Liver (tissue), 9 donors: ENCODE measurements around the gene PARD3. TPM values are rescaled to one million over a fixed set of nuclear protein-coding genes. Genes with fewer than 3 reads are reported as not detected.

Source experiments
- DNase-seq: peaks from one replicate; pipeline ENCODE4 v3.0.0-alpha.2; 2017; ENCODE audit warnings: low spot score
- H3K27ac ChIP-seq, 2 donors: one replicate each; pipeline ENCODE4 v1.7.0; 2013; ENCODE audit warnings: inconsistent platforms in 2 of 2, low read length in 2 of 2, control low read depth in 1 of 2, low read depth in 1 of 2, mild to moderate bottlenecking in 1 of 2
- H3K27me3 ChIP-seq, 4 donors: one replicate each; pipeline versions ENCODE4 v1.6.1 to v1.7.0; 2013; ENCODE audit warnings: low read length in 3 of 4, inconsistent platforms in 1 of 4, mild to moderate bottlenecking in 1 of 4, moderate library complexity in 1 of 4; ENCODE audit not compliant: control insufficient read depth in 4 of 4, insufficient read depth in 4 of 4
- H3K36me3 ChIP-seq, 4 donors: one replicate each; pipeline versions ENCODE4 v1.6.1 to v1.7.0; 2013; ENCODE audit warnings: low read length in 3 of 4, mild to moderate bottlenecking in 3 of 4, low read depth in 1 of 4, moderate library complexity in 1 of 4; ENCODE audit not compliant: control insufficient read depth in 4 of 4, insufficient read depth in 3 of 4
- H3K4me1 ChIP-seq, 4 donors: one replicate each; pipeline versions ENCODE4 v1.6.1 to v1.7.0; 2013; ENCODE audit warnings: low read length in 3 of 4, mild to moderate bottlenecking in 3 of 4, moderate library complexity in 1 of 4; ENCODE audit not compliant: control insufficient read depth in 4 of 4, insufficient read depth in 4 of 4
- H3K4me3 ChIP-seq, 3 donors: one replicate each; pipeline versions ENCODE4 v1.6.1 to v1.7.0; 2013; ENCODE audit warnings: low read length in 3 of 3, control low read depth in 1 of 3, low read depth in 1 of 3, mild to moderate bottlenecking in 1 of 3
- H3K9ac ChIP-seq, 2 donors: one replicate each; pipeline ENCODE4 v1.7.0; 2013; ENCODE audit warnings: low read length in 2 of 2, mild to moderate bottlenecking in 2 of 2, moderate library complexity in 2 of 2, control low read depth in 1 of 2, low read depth in 1 of 2
- H3K9me3 ChIP-seq, 4 donors: one replicate each; pipeline versions ENCODE4 v1.6.1 to v1.7.0; 2013; ENCODE audit warnings: low read length in 3 of 4; ENCODE audit not compliant: control insufficient read depth in 4 of 4
- CTCF ChIP-seq: fragments of 150-350 bp; IDR thresholded peaks from 2 replicates; pipeline ENCODE4 v1.5.1; 2017; ENCODE audit warnings: improper control_type of control experiment, low read depth, low read length; ENCODE audit not compliant: missing input control
- FOXA1 ChIP-seq: IDR thresholded peaks from 2 replicates; pipeline ENCODE4 v1.6.1; 2016; ENCODE audit warnings: antibody characterized with exemption
- HNF4A ChIP-seq, 2 donors: conservative IDR thresholded peaks; 2 replicates each; pipeline ENCODE4 v1.6.1; 2016; ENCODE audit warnings: antibody characterized with exemption in 2 of 2, mild to moderate bottlenecking in 2 of 2
- HNF4G ChIP-seq: IDR thresholded peaks from 2 replicates; pipeline ENCODE4 v1.6.1; 2016; ENCODE audit warnings: antibody characterized with exemption
- NR2F2 ChIP-seq: IDR thresholded peaks from 2 replicates; pipeline ENCODE4 v1.6.1; 2016; ENCODE audit warnings: antibody characterized with exemption
- RAD21 ChIP-seq, 2 donors: IDR thresholded peaks; 2 replicates each; pipeline ENCODE4 v1.6.1; 2016; ENCODE audit warnings: antibody characterized with exemption in 2 of 2, mild to moderate bottlenecking in 2 of 2
- REST ChIP-seq: IDR thresholded peaks from 2 replicates; pipeline ENCODE4 v1.6.1; 2016; ENCODE audit warnings: antibody characterized with exemption, mild to moderate bottlenecking
- RXRA ChIP-seq, 2 donors: IDR thresholded peaks; 2 replicates each; pipeline ENCODE4 v1.6.1; 2017 to 2018; ENCODE audit warnings: antibody characterized with exemption in 2 of 2, mild to moderate bottlenecking in 1 of 2
- ZBTB33 ChIP-seq: IDR thresholded peaks from 2 replicates; pipeline ENCODE4 v1.6.1; 2016; ENCODE audit warnings: antibody characterized with exemption
- WGBS: extraction: QIAGEN DNeasy Blood & Tissue Kit; methylation state at CpG from one replicate; pipeline ENCODE4 v1.1.7; 2013; 5-methylcytosine and 5-hydroxymethylcytosine counted together
- polyA plus RNA-seq, 2 donors: library from polyadenylated mRNA; stranded (reverse) in 1 of 2; unstranded in 1 of 2; fragments of 200-250 nt in 1 of 2; fragments of >200 nt in 1 of 2; fragmentation: Nextera tagmentation in 1 of 2; extraction: Ambion mirVana in 1 of 2; gene quantifications; one replicate each; pipeline versions ENCODE4 v1.2.1 to v1.2.3, GENCODE V29; 2013 to 2015
- total RNA-seq, 2 donors: library from RNA; depleted of rRNA; stranded (reverse); fragments of >200 nt; gene quantifications; one replicate each; pipeline ENCODE4 v1.2.3, GENCODE V29; 2014
- donor health status: healthy.
- donor health status: healthy.
- donor health status: healthy.
- donor health status: healthy.
- donor health status: healthy.

The PARD3 gene
- total and polyA plus RNA-seq, 4 donors = 12.3 to 43.8 (median 13.5) TPM

- TF ChIP-seq CTCF (no peak), ZBTB33 (no peak)
Measured at GRCh38 chr10:34728361-34728760, 86.7 kb downstream of the PARD3 start (continued).

GRCh38 chr10:34727595-34728033 lies 87.5 kb downstream of the PARD3 start:
- WGBS = 51% methylated on average over 9 of the region's 9 CpGs
- DNase-seq = no peak

GRCh38 chr10:34726862-34727261 lies 88.2 kb downstream of the PARD3 start:
- Histone ChIP-seq H3K27me3 (no peaks in the 10 kb centered on the region), H3K36me3 (no peaks in the 10 kb centered on the region), H3K4me1 (peaks cover 4 to 34% (median 18%) of the 10 kb centered on the region in 4 donors), H3K9me3 (no peaks in the 10 kb centered on the region), H3K4me3 (no peak overlapping the region), H3K27ac (no peak overlapping the region), H3K9ac (no peak overlapping the region)
- DNase-seq = no peak
- TF ChIP-seq HNF4A (conservative IDR thresholded peaks at IDR 0.05) (no peak), HNF4G (no peak), NR2F2 (no peak), FOXA1 (no peak)

More at GRCh38 chr10:34727595-34728033, 87.5 kb downstream of the PARD3 start:
- no peaks in the 10 kb centered on the region for H3K9me3 ChIP-seq
- no peak overlapping the region for H3K27ac ChIP-seq
- H3K36me3 ChIP-seq = no peaks in the 10 kb centered on the region
- H3K4me1 ChIP-seq = peaks cover 4 to 38% (median 19%) of the 10 kb centered on the region in 4 donors
- TF ChIP-seq HNF4A (conservative IDR thresholded peaks at IDR 0.05) = no peak
- TF ChIP-seq RAD21 (IDR thresholded peaks at IDR 0.05) = peak in 1 of 2 donors; percentile 57
- TF ChIP-seq RXRA (IDR thresholded peaks at IDR 0.05) = peak in 1 of 2 donors; percentile 32
- TF ChIP-seq REST = peak; percentile 64
- H3K4me3 ChIP-seq = no peak overlapping the region
- H3K9ac ChIP-seq = no peak overlapping the region
- H3K27me3 ChIP-seq = no peaks in the 10 kb centered on the region
